Measurements from ENCODE around the gene NDUFA1.

Gene NDUFA1

GRCh38 chrX:119899125-119899524, 27.5 kb downstream of the NDUFA1 start:
- H3K4me3 ChIP-seq (ENCODE audit: insufficient read depth, low read length, poor library complexity, severe bottlenecking): no peak overlapping the region
- H3K4me2 ChIP-seq (ENCODE audit: low read depth, low read length, poor library complexity, severe bottlenecking): no peak overlapping the region
- TF ChIP-seq EZH2phosphoT487 (conservative IDR thresholded peaks at IDR 0.05; ENCODE audit: low read length): no peak
- TF ChIP-seq CTCF (IDR thresholded peaks at IDR 0.05; ENCODE audit: insufficient read depth, low read length, poor library complexity, severe bottlenecking): no peak
- H3K79me2 ChIP-seq (ENCODE audit: insufficient read depth, low read length): no peaks in the 10 kb centered on the region
- no peaks in the 10 kb centered on the region for H3K27me3 ChIP-seq (ENCODE audit: low read length)
- no peaks in the 10 kb centered on the region for H3F3A ChIP-seq (ENCODE audit: insufficient read depth)
- no peak overlapping the region for H3K9ac ChIP-seq (ENCODE audit: low read length)
- no peaks in the 10 kb centered on the region for H3K36me3 ChIP-seq (ENCODE audit: low read length)
- no peak overlapping the region for H3K27ac ChIP-seq (ENCODE audit: low read depth, low read length)
- H3K9me2 ChIP-seq (replicated peaks; ENCODE audit: insufficient read depth, low read length): no peaks in the 10 kb centered on the region
- H2AFZ ChIP-seq (ENCODE audit: low read depth, low read length, severe bottlenecking): no peak overlapping the region
- H4K20me1 ChIP-seq (ENCODE audit: low read depth, low read length): no peaks in the 10 kb centered on the region
- H3K9me3 ChIP-seq (ENCODE audit: insufficient read depth, low read length): no peaks in the 10 kb centered on the region

DNA sequence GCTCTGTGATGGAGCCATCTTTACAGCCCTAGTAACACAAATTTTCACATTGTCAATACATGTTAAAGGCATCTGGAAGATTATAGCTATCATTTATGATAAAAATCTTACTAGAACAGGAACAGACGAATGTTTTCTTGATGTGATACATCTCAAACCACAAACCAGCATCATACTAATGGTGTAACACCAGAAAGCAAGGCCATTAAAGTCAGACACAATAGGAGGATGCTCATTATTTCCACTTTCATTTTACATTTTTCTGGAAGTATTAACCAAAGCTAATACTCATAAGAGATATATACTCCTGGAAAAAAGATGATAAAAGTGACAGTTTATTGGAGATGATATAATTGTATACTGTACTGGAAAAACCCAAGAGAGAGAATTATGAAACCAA, 29.3 kb downstream of the NDUFA1 start:
- Histone ChIP-seq H4K20me1 (ENCODE audit: low read depth, low read length) (no peaks in the 10 kb centered on the region), H3K4me2 (ENCODE audit: low read depth, low read length, poor library complexity, severe bottlenecking) (no peak overlapping the region), H3K9me2 (replicated peaks; ENCODE audit: insufficient read depth, low read length) (no peaks in the 10 kb centered on the region), H3K36me3 (ENCODE audit: low read length) (no peaks in the 10 kb centered on the region), H3K27ac (ENCODE audit: low read depth, low read length) (no peak overlapping the region), H3K79me2 (ENCODE audit: insufficient read depth, low read length) (no peaks in the 10 kb centered on the region), H3K9me3 (ENCODE audit: insufficient read depth, low read length) (no peaks in the 10 kb centered on the region), H3K9ac (ENCODE audit: low read length) (no peak overlapping the region), H3F3A (ENCODE audit: insufficient read depth) (no peaks in the 10 kb centered on the region), H3K4me3 (ENCODE audit: insufficient read depth, low read length, poor library complexity, severe bottlenecking) (no peak overlapping the region), H2AFZ (ENCODE audit: low read depth, low read length, severe bottlenecking) (no peak overlapping the region), H3K27me3 (ENCODE audit: low read length) (no peaks in the 10 kb centered on the region)
- no peak for TF ChIP-seq EZH2phosphoT487 (conservative IDR thresholded peaks at IDR 0.05; ENCODE audit: low read length)

GRCh38 chrX:119916310-119916709, 44.7 kb downstream of the NDUFA1 start:
- H3K27me3 ChIP-seq (ENCODE audit: low read length): no peaks in the 10 kb centered on the region
- no peak overlapping the region for H3K9ac ChIP-seq (ENCODE audit: low read length)
- H3F3A ChIP-seq (ENCODE audit: insufficient read depth): no peaks in the 10 kb centered on the region
- no peaks in the 10 kb centered on the region for H3K36me3 ChIP-seq (ENCODE audit: low read length)
- H3K4me2 ChIP-seq (ENCODE audit: low read depth, low read length, poor library complexity, severe bottlenecking): no peak overlapping the region
- H3K4me3 ChIP-seq (ENCODE audit: insufficient read depth, low read length, poor library complexity, severe bottlenecking): no peak overlapping the region
- H2AFZ ChIP-seq (ENCODE audit: low read depth, low read length, severe bottlenecking): no peak overlapping the region
- no peaks in the 10 kb centered on the region for H3K9me2 ChIP-seq (replicated peaks; ENCODE audit: insufficient read depth, low read length)
- TF ChIP-seq CTCF (IDR thresholded peaks at IDR 0.05; ENCODE audit: insufficient read depth, low read length, poor library complexity, severe bottlenecking) (no peak), EZH2phosphoT487 (conservative IDR thresholded peaks at IDR 0.05; ENCODE audit: low read length) (no peak)
- H3K27ac ChIP-seq (ENCODE audit: low read depth, low read length): no peak overlapping the region
- no peaks in the 10 kb centered on the region for H3K9me3 ChIP-seq (ENCODE audit: insufficient read depth, low read length)
- H3K79me2 ChIP-seq (ENCODE audit: insufficient read depth, low read length): no peaks in the 10 kb centered on the region
- H4K20me1 ChIP-seq (ENCODE audit: low read depth, low read length): no peaks in the 10 kb centered on the region

DNA sequence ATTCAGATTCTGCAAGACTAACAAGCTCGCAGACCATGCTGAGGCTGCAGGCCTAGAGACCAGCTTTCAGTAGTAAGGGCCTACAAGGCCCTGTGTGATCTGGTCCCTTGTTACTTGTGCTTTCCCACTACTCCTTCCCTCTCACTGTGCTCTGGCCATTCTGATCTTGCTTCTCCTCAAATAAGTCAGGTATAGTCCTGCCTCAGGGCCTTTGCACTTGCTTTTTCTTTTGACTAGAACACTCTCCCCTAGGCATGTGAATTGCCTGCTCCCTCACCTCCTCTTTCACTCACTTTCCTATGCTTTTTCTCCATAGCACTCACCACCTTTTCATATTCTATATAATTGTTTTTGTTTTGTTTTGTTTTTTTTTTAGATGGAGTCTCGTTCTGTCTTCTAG, 46.2 kb downstream of the NDUFA1 start:
- no peaks in the 10 kb centered on the region for H4K20me1 ChIP-seq (ENCODE audit: low read depth, low read length)
- no peaks in the 10 kb centered on the region for H3K36me3 ChIP-seq (ENCODE audit: low read length)
- H3K9ac ChIP-seq (ENCODE audit: low read length): no peak overlapping the region
- H3K9me2 ChIP-seq (replicated peaks; ENCODE audit: insufficient read depth, low read length): no peaks in the 10 kb centered on the region
- no peak overlapping the region for H3K4me2 ChIP-seq (ENCODE audit: low read depth, low read length, poor library complexity, severe bottlenecking)
- no peak for TF ChIP-seq EZH2phosphoT487 (conservative IDR thresholded peaks at IDR 0.05; ENCODE audit: low read length)
- no peaks in the 10 kb centered on the region for H3K79me2 ChIP-seq (ENCODE audit: insufficient read depth, low read length)
- no peaks in the 10 kb centered on the region for H3K9me3 ChIP-seq (ENCODE audit: insufficient read depth, low read length)
- no peaks in the 10 kb centered on the region for H3K27me3 ChIP-seq (ENCODE audit: low read length)
- H3K27ac ChIP-seq (ENCODE audit: low read depth, low read length): no peak overlapping the region
- no peaks in the 10 kb centered on the region for H3F3A ChIP-seq (ENCODE audit: insufficient read depth)
- no peak overlapping the region for H3K4me3 ChIP-seq (ENCODE audit: insufficient read depth, low read length, poor library complexity, severe bottlenecking)
- H2AFZ ChIP-seq (ENCODE audit: low read depth, low read length, severe bottlenecking): no peak overlapping the region

Data from SU-DHL-6 (cell line).